ENCODE data around the gene HAUS3.
"Not testable (repeated sequence)": the region's sequence is repeated elsewhere in the genome, so short reads cannot be mapped to it uniquely, and the experiment has no call there.

The HAUS3 gene

GRCh38 chr4:2275044-2275397, 33.1 kb upstream of the HAUS3 start:
- not testable (repeated sequence) for DNase-seq

- DNase-seq, result no peak
Observed at GRCh38 chr4:2274320-2275043, 32.6 kb upstream of the HAUS3 start.

GRCh38 chr4:2273657-2274319, 31.9 kb upstream of the HAUS3 start:
- DNase-seq, result no peak

GRCh38 chr4:2273221-2273620, 31.3 kb upstream of the HAUS3 start:
- no peak for DNase-seq

GRCh38 chr4:2272828-2273120, 30.9 kb upstream of the HAUS3 start:
- DNase-seq, result no peak

GRCh38 chr4:2272026-2272827, 30.3 kb upstream of the HAUS3 start:
- no peak for DNase-seq

GRCh38 chr4:2271279-2272025, 29.5 kb upstream of the HAUS3 start:
- DNase-seq, result no peak

- DNase-seq, result no peak
Observed at GRCh38 chr4:2270341-2271165, 28.6 kb upstream of the HAUS3 start.

GRCh38 chr4:2269618-2270163, 27.8 kb upstream of the HAUS3 start:
- no peak for DNase-seq

- no peak for DNase-seq
Observed at GRCh38 chr4:2269206-2269531, 27.2 kb upstream of the HAUS3 start.

- no peak for DNase-seq
Observed at GRCh38 chr4:2268357-2269205, 26.7 kb upstream of the HAUS3 start.

GRCh38 chr4:2267841-2268240, 25.9 kb upstream of the HAUS3 start:
- DNase-seq, result no peak

GRCh38 chr4:2267320-2267811, 25.4 kb upstream of the HAUS3 start:
- DNase-seq, result no peak

- no peak for DNase-seq
Observed at GRCh38 chr4:2266821-2267220, 24.9 kb upstream of the HAUS3 start.

GRCh38 chr4:2266181-2266580, 24.3 kb upstream of the HAUS3 start:
- DNase-seq, result no peak

GRCh38 chr4:2265113-2266110, 23.5 kb upstream of the HAUS3 start:
- DNase-seq, result no peak

- no peak for DNase-seq
Observed at GRCh38 chr4:2264481-2265041, 22.6 kb upstream of the HAUS3 start.

- DNase-seq, result no peak
Observed at GRCh38 chr4:2263926-2264321, 22.0 kb upstream of the HAUS3 start.

- no peak for DNase-seq
Observed at GRCh38 chr4:2262944-2263250, 21.0 kb upstream of the HAUS3 start.

Measured in NCI-H2227 treated with DMSO at 0.1 percent for 48 hours (cell line).